Activated CD4-positive, alpha-beta T cell treated with anti-CD3 and anti-CD28 coated beads, Interleukin-2, amount 10 ng/mL, durations not matched to agents 7 days and 5 days (primary cell): ENCODE measurements around the gene GNPAT. TPM values are rescaled to one million over a fixed set of nuclear protein-coding genes. Genes with fewer than 3 reads are reported as not detected.
"Not testable (repeated sequence)": the region's sequence is repeated elsewhere in the genome, so short reads cannot be mapped to it uniquely, and the experiment has no call there.

ENCODE experiments used
- CTCF ChIA-PET: fragments of 350-600 bp; sonication (Branson Sonifier 250); formaldehyde crosslinking; loops from one replicate; lab custom pipeline; 2021; ENCODE audit warnings: antibody characterized with exemption; lab: Charles Lee
- POLR2A ChIA-PET: fragments of 350-600 bp; sonication (Branson Sonifier 250); formaldehyde crosslinking; loops from one replicate; lab custom pipeline; 2021; ENCODE audit warnings: antibody characterized with exemption; lab: Charles Lee
- DNase-seq: peaks from one replicate; pipeline ENCODE4 v3.0.0-alpha.2; 2020
- H3K27ac Mint-ChIP-seq: one replicate; pipeline ENCODE4 v1.8.0; 2021; ENCODE audit warnings: mild to moderate bottlenecking, moderate library complexity, mixed read lengths
- H3K27me3 Mint-ChIP-seq: one replicate; pipeline ENCODE4 v1.8.0; 2021; ENCODE audit warnings: mixed read lengths
- H3K36me3 Mint-ChIP-seq: one replicate; pipeline ENCODE4 v1.8.0; 2021; ENCODE audit warnings: low read depth, mixed read lengths
- H3K4me1 Mint-ChIP-seq: one replicate; pipeline ENCODE4 v1.8.0; 2021; ENCODE audit warnings: mixed read lengths
- H3K4me3 Mint-ChIP-seq: one replicate; pipeline ENCODE4 v1.8.0; 2021; ENCODE audit warnings: mild to moderate bottlenecking, moderate library complexity, mixed read lengths
- H3K9me3 Mint-ChIP-seq: one replicate; pipeline ENCODE4 v1.8.0; 2021; ENCODE audit warnings: mixed read lengths
- total RNA-seq, 2 experiments: library from RNA; stranded (reverse); gene quantifications; one replicate each; pipeline ENCODE4 v1.2.3, GENCODE V29; 2021

The GNPAT gene
- total RNA-seq, 2 experiments from 2014 or later, result 38.6 to 40.1 TPM

- Mint-ChIP-seq H3K9me3 (no peaks in the 10 kb centered on the region), H3K4me3 (no peak overlapping the region), H3K36me3 (no peaks in the 10 kb centered on the region), H3K27me3 (peaks cover 5% of the 10 kb centered on the region), H3K4me1 (peaks cover 15% of the 10 kb centered on the region), H3K27ac (no peak overlapping the region)
- CTCF ChIA-PET, result interaction anchor here (0.6 to 1.0 kb wide), 4 partner anchors 12 to 70 kb away, joined by 3 read pairs; no protein-coding TSS in a partner anchor
- no peak for DNase-seq
- POLR2A ChIA-PET, result no interaction called here
Measured at GRCh38 chr1:231203259-231204057, 37.6 kb upstream of the GNPAT start.

GRCh38 chr1:231206856-231207255 is 34.2 kb upstream of the GNPAT start:
- DNase-seq, result no peak
- peaks cover 17% of the 10 kb centered on the region for H3K4me1 Mint-ChIP-seq
- no peaks in the 10 kb centered on the region for H3K9me3 Mint-ChIP-seq
- H3K27me3 Mint-ChIP-seq, result peaks cover 3% of the 10 kb centered on the region
- H3K4me3 Mint-ChIP-seq, result no peak overlapping the region
- ChIA-PET CTCF (interaction anchor here (0.6 to 1.3 kb wide), 4 partner anchors 9 to 139 kb away, joined by 3 to 6 read pairs (median 4); no protein-coding TSS in a partner anchor), POLR2A (no interaction called here)
- H3K36me3 Mint-ChIP-seq, result no peaks in the 10 kb centered on the region
- H3K27ac Mint-ChIP-seq, result no peak overlapping the region

GRCh38 chr1:231207437-231207836 is 33.6 kb upstream of the GNPAT start:
- Mint-ChIP-seq H3K27ac (no peak overlapping the region), H3K36me3 (no peaks in the 10 kb centered on the region), H3K4me1 (peaks cover 13% of the 10 kb centered on the region), H3K27me3 (peaks cover 3% of the 10 kb centered on the region), H3K4me3 (no peak overlapping the region), H3K9me3 (no peaks in the 10 kb centered on the region)
- CTCF ChIA-PET, result interaction anchor here (0.6 to 1.3 kb wide), 3 partner anchors 8 to 140 kb away, joined by 3 to 6 read pairs (median 4); no protein-coding TSS in a partner anchor
- POLR2A ChIA-PET, result no interaction called here
- no peak for DNase-seq

- CTCF ChIA-PET, result no interaction called here
- no peak overlapping the region for H3K27ac Mint-ChIP-seq
- H3K4me3 Mint-ChIP-seq, result no peak overlapping the region
- no peaks in the 10 kb centered on the region for H3K9me3 Mint-ChIP-seq
- peaks cover 8% of the 10 kb centered on the region for H3K4me1 Mint-ChIP-seq
- H3K36me3 Mint-ChIP-seq, result no peaks in the 10 kb centered on the region
- peaks cover under 1% of the 10 kb centered on the region for H3K27me3 Mint-ChIP-seq
- POLR2A ChIA-PET, result no interaction called here
- DNase-seq, result no peak
Measured at GRCh38 chr1:231208980-231209379, 32.0 kb upstream of the GNPAT start.

- Mint-ChIP-seq H3K36me3 (no peaks in the 10 kb centered on the region), H3K27me3 (peaks cover 1% of the 10 kb centered on the region), H3K4me3 (no peak overlapping the region), H3K27ac (no peak overlapping the region), H3K4me1 (peaks cover 8% of the 10 kb centered on the region), H3K9me3 (no peaks in the 10 kb centered on the region)
- ChIA-PET POLR2A (no interaction called here), CTCF (interaction anchor here (1.2 to 1.3 kb wide), 2 partner anchors 33 to 39 kb away, joined by 3 to 4 read pairs; no protein-coding TSS in a partner anchor)
- DNase-seq, result no peak
Measured at GRCh38 chr1:231209531-231209930, 31.5 kb upstream of the GNPAT start.

- Mint-ChIP-seq H3K9me3 (no peaks in the 10 kb centered on the region), H3K4me1 (peaks cover 8% of the 10 kb centered on the region), H3K4me3 (no peak overlapping the region), H3K27me3 (peaks cover 1% of the 10 kb centered on the region), H3K27ac (no peak overlapping the region), H3K36me3 (no peaks in the 10 kb centered on the region)
- no peak for DNase-seq
- POLR2A ChIA-PET, result no interaction called here
- CTCF ChIA-PET, result interaction anchor here (0.9 to 1.5 kb wide), 5 partner anchors 14 to 356 kb away, joined by 3 to 4 read pairs (median 3); no protein-coding TSS in a partner anchor
Measured at GRCh38 chr1:231210126-231210525, 30.9 kb upstream of the GNPAT start.

- peak; percentile 89 for DNase-seq
- ChIA-PET POLR2A (no interaction called here), CTCF (interaction anchor here (0.8 to 1.5 kb wide), 6 partner anchors 13 to 357 kb away, joined by 3 to 4 read pairs (median 3); no protein-coding TSS in a partner anchor)
- peaks cover 5% of the 10 kb centered on the region for H3K27me3 Mint-ChIP-seq
- peaks cover 11% of the 10 kb centered on the region for H3K4me1 Mint-ChIP-seq
- no peaks in the 10 kb centered on the region for H3K36me3 Mint-ChIP-seq
- H3K4me3 Mint-ChIP-seq, result peak overlapping the region; percentile 71
- H3K9me3 Mint-ChIP-seq, result no peaks in the 10 kb centered on the region
- H3K27ac Mint-ChIP-seq, result no peak overlapping the region
Measured at GRCh38 chr1:231211005-231211857, 29.8 kb upstream of the GNPAT start.

- H3K27me3 Mint-ChIP-seq, H3K4me3 Mint-ChIP-seq, H3K9me3 Mint-ChIP-seq, H3K27ac Mint-ChIP-seq, H3K36me3 Mint-ChIP-seq, CTCF ChIA-PET, POLR2A ChIA-PET, DNase-seq: not testable (repeated sequence)
- peaks cover 11% of the 10 kb centered on the region for H3K4me1 Mint-ChIP-seq
Measured at GRCh38 chr1:231212301-231212700, 28.7 kb upstream of the GNPAT start.

GRCh38 chr1:231213831-231214573 is 27.0 kb upstream of the GNPAT start:
- Mint-ChIP-seq H3K4me3 (no peak overlapping the region), H3K36me3 (no peaks in the 10 kb centered on the region), H3K27me3 (peaks cover 5% of the 10 kb centered on the region), H3K27ac (no peak overlapping the region), H3K4me1 (peaks cover 11% of the 10 kb centered on the region), H3K9me3 (no peaks in the 10 kb centered on the region)
- POLR2A ChIA-PET, result no interaction called here
- DNase-seq, result no peak
- CTCF ChIA-PET, result interaction anchor here (1.0 kb wide), 1 partner anchor 16 kb away, joined by 3 read pairs; no protein-coding TSS in a partner anchor

GRCh38 chr1:231214918-231215680 is 25.9 kb upstream of the GNPAT start:
- ChIA-PET CTCF (interaction anchor here (0.7 to 1.5 kb wide), 5 partner anchors 8 to 396 kb away, joined by 3 to 6 read pairs (median 3); no protein-coding TSS in a partner anchor), POLR2A (no interaction called here)
- H3K9me3 Mint-ChIP-seq, result no peaks in the 10 kb centered on the region

GRCh38 chr1:231215681-231216385 is 25.2 kb upstream of the GNPAT start:
- Mint-ChIP-seq H3K36me3 (no peaks in the 10 kb centered on the region), H3K27me3 (peaks cover 5% of the 10 kb centered on the region), H3K9me3 (no peaks in the 10 kb centered on the region), H3K4me1 (peaks cover 11% of the 10 kb centered on the region), H3K4me3 (no peak overlapping the region), H3K27ac (no peak overlapping the region)
- ChIA-PET CTCF (interaction anchor here (1.3 to 1.5 kb wide), 3 partner anchors 9 to 13 kb away, joined by 3 to 6 read pairs (median 3); no protein-coding TSS in a partner anchor), POLR2A (no interaction called here)
- no peak for DNase-seq

More at GRCh38 chr1:231214918-231215680, 25.9 kb upstream of the GNPAT start:
- H3K36me3 Mint-ChIP-seq, result no peaks in the 10 kb centered on the region
- H3K4me3 Mint-ChIP-seq, result no peak overlapping the region
- H3K27me3 Mint-ChIP-seq, result peaks cover 5% of the 10 kb centered on the region
- no peak for DNase-seq
- no peak overlapping the region for H3K27ac Mint-ChIP-seq
- peaks cover 11% of the 10 kb centered on the region for H3K4me1 Mint-ChIP-seq
